Transverse colon (tissue), 4 donors: ENCODE data around the gene STK38L. TPM values are rescaled to one million over a fixed set of nuclear protein-coding genes. Genes with fewer than 3 reads are reported as not detected.

Experiments
- DNase-seq: peaks from one replicate; pipeline ENCODE4 v3.0.0-alpha.2; 2019
- H3K27ac ChIP-seq, 4 donors: fragments of 200-600 bp; sonication (generic); 2 replicates each; pipeline ENCODE4 v1.5.1; 2016 to 2018; ENCODE audit warnings: inconsistent platforms in 4 of 4
- H3K27me3 ChIP-seq: fragments of 200-600 bp; sonication (generic); 2 replicates; pipeline ENCODE4 v1.5.1; 2017; ENCODE audit warnings: inconsistent platforms
- H3K36me3 ChIP-seq, 4 donors: fragments of 200-600 bp; sonication (generic); 2 replicates each; pipeline ENCODE4 v1.5.1; 2017 to 2019; ENCODE audit warnings: inconsistent platforms in 4 of 4
- H3K4me1 ChIP-seq, 4 donors: fragments of 200-600 bp; sonication (generic); 2 replicates each; pipeline ENCODE4 v1.5.1; 2017 to 2020; ENCODE audit warnings: inconsistent platforms in 4 of 4
- H3K4me3 ChIP-seq, 4 donors: fragments of 200-600 bp; sonication (generic); 1 replicate in 1 of 4; 2 replicates in 3 of 4; pipeline versions ENCODE4 v1.5.1 to v1.6.1; 2017 to 2019; ENCODE audit warnings: inconsistent platforms in 4 of 4
- H3K9me3 ChIP-seq, 2 donors: fragments of 200-600 bp; sonication (generic); 2 replicates each; pipeline ENCODE4 v1.5.1; 2017 to 2019; ENCODE audit warnings: inconsistent platforms in 2 of 2
- EP300 ChIP-seq: sonication (generic); formaldehyde crosslinking; IDR thresholded peaks from one replicate; pipeline ENCODE4 v1.6.1; 2017; ENCODE audit warnings: antibody characterized with exemption, low read depth
- POLR2A ChIP-seq: fragments of 450-650 bp; IDR thresholded peaks from one replicate; pipeline ENCODE4 v1.6.1; 2016; ENCODE audit warnings: antibody characterized with exemption, mild to moderate bottlenecking, moderate library complexity
- POLR2AphosphoS5 ChIP-seq, 3 donors: sonication (generic); formaldehyde crosslinking; IDR thresholded peaks; one replicate each; pipeline ENCODE4 v1.6.1; 2016; ENCODE audit warnings: antibody characterized with exemption in 3 of 3
- WGBS, 2 donors: methylation state at CpG; one replicate each; pipeline ENCODE4 v1.1.5; 2018; ENCODE audit warnings: low coverage in 1 of 2; 5-methylcytosine and 5-hydroxymethylcytosine counted together
- in situ Hi-C, 4 donors: fragments of 200-750 bp; cut with MboI; loops; one replicate each; pipeline versions ENCODE4 v1.15.0 to v1.15.1; 2017; ENCODE audit warnings: low sequenced_read_pairs in 3 of 4, low pct_ligation_motif_present in 1 of 4, low pct_unique_long_range_greater_than_20kb in 1 of 4
- intact Hi-C: fragments of 100-400 bp; cut with DNase I; formaldehyde crosslinking; loops from one replicate; pipeline ENCODE4 v1.15.1; 2023; ENCODE audit warnings: low total_unique reads
- total RNA-seq, 4 donors: library from RNA; depleted of rRNA; stranded (reverse); fragments of >200 nt; gene quantifications; one replicate each; pipeline ENCODE4 v1.1.0, GENCODE V29; 2016
- TF ChIP-seq, protein P1 (sequence below), 5 experiments: fragments of 200-600 bp in 3 of 5; fragments of 450-650 bp in 2 of 5; sonication (generic) in 3 of 5; IDR thresholded peaks; 1 replicate in 2 of 5; 2 replicates in 3 of 5; pipeline ENCODE4 v1.5.1; 2016 to 2017; ENCODE audit warnings: antibody characterized with exemption in 5 of 5, inconsistent platforms in 3 of 5, mild to moderate bottlenecking in 2 of 5, moderate library complexity in 1 of 5

The STK38L gene
- total RNA-seq, 4 donors from 2014 or later, result 18.5 to 51.8 (median 40.9) TPM

DNA sequence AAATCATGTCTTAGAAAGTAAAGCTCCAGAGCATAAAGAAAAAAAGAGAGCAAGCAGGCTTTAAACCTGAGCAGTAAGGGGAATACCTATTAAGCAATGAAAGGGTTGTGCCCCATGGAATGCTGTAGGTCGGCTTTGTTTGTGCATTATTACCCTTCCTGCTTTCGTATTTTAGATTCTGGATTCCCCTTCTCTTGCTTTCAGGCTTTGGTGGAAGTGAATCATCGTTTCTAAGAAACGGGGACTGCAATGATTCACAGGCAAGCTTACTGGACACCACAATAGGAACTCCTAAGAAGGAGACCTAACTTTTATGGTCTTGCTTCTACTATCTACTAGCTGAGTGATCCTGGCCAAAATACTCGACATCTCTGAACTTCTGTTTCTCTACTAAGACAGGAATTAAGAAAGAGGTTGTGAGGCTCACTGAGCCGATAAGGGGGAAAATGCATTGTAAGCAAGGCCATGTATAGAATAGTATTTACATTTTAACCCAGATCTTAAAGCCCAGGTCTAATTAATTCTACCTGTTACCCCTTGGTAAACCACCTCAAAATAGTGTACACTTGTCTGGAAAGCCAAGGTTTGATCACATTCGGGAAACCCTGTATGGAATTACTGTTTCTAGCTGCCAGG, 87.3 kb downstream of the STK38L start:
- TF ChIP-seq POLR2AphosphoS5 (IDR thresholded peaks at IDR 0.05) (peak in 2 of 3 donors; percentile 11 to 29), EP300 (no peak)
- Histone ChIP-seq H3K27ac (peak overlapping the region in 2 of 4 donors; percentile 36 to 70), H3K4me1 (peaks cover 0 to 28% (median 13%) of the 10 kb centered on the region in 4 donors), H3K36me3 (peaks cover 0 to 1% (median 0%) of the 10 kb centered on the region in 4 donors), H3K27me3 (peaks cover 20% of the 10 kb centered on the region), H3K4me3 (no peak overlapping the region), H3K9me3 (no peaks in the 10 kb centered on the region)
- in situ Hi-C loops (no loop called here), intact Hi-C loops (no loop called here)
- WGBS, 2 donors, result 23 to 25% methylated on average over 5 to 7 of the region's 7 CpGs
- no peak for DNase-seq

DNA sequence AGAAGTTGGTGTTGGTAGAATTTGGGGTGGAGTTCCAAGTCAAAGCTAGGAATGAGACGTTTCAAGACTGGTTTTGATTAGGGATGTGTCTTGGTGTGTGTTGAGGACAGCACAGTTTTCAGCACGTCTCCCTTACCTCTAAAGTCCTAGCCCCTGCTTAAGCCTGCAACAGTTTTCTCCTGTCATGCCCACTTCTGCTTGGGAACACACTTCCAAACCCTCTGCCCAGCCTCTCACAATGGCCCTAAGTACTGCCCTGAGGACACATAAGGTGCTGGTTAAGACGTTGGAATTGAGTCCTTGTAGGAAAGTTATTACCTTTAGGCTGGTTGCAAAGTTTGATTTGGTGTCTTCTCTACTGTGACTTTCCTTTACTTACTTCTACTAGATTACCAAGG, 87.8 kb downstream of the STK38L start:
- in situ Hi-C loops, result no loop called here
- WGBS, 2 donors, result 30 to 40% methylated on average over 1 to 3 of the region's 3 CpGs
- TF ChIP-seq POLR2A (no peak), POLR2AphosphoS5 (IDR thresholded peaks at IDR 0.05) (no peak), EP300 (no peak)
- TF ChIP-seq, protein P1, sequence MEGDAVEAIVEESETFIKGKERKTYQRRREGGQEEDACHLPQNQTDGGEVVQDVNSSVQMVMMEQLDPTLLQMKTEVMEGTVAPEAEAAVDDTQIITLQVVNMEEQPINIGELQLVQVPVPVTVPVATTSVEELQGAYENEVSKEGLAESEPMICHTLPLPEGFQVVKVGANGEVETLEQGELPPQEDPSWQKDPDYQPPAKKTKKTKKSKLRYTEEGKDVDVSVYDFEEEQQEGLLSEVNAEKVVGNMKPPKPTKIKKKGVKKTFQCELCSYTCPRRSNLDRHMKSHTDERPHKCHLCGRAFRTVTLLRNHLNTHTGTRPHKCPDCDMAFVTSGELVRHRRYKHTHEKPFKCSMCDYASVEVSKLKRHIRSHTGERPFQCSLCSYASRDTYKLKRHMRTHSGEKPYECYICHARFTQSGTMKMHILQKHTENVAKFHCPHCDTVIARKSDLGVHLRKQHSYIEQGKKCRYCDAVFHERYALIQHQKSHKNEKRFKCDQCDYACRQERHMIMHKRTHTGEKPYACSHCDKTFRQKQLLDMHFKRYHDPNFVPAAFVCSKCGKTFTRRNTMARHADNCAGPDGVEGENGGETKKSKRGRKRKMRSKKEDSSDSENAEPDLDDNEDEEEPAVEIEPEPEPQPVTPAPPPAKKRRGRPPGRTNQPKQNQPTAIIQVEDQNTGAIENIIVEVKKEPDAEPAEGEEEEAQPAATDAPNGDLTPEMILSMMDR (IDR thresholded peaks at IDR 0.05), result no peak
- Histone ChIP-seq H3K36me3 (no peaks in the 10 kb centered on the region), H3K4me1 (peaks cover 0 to 28% (median 13%) of the 10 kb centered on the region in 4 donors), H3K9me3 (no peaks in the 10 kb centered on the region), H3K27ac (peak overlapping the region in 2 of 4 donors; percentile 36 to 70), H3K27me3 (peaks cover 20% of the 10 kb centered on the region), H3K4me3 (peak overlapping the region in 1 of 4 donors; percentile 70)
- intact Hi-C loops, result no loop called here
- no peak for DNase-seq

GRCh38 chr12:27332407-27332713, 88.3 kb downstream of the STK38L start:
- no peaks in the 10 kb centered on the region for H3K36me3 ChIP-seq
- TF ChIP-seq, protein P1 (IDR thresholded peaks at IDR 0.05), result no peak
- TF ChIP-seq POLR2AphosphoS5 (IDR thresholded peaks at IDR 0.05) (no peak), POLR2A (no peak), EP300 (no peak)
- intact Hi-C loops (no loop called here), in situ Hi-C loops (no loop called here)
- DNase-seq, result no peak
- no peaks in the 10 kb centered on the region for H3K9me3 ChIP-seq
- H3K27me3 ChIP-seq, result peaks cover 20% of the 10 kb centered on the region
- WGBS, 2 donors, result 9 to 26% methylated on average over 9 to 10 of the region's 10 CpGs
- peaks cover 0 to 28% (median 13%) of the 10 kb centered on the region in 4 donors for H3K4me1 ChIP-seq
- H3K27ac ChIP-seq, result peak overlapping the region in 2 of 4 donors; percentile 47 to 70
- H3K4me3 ChIP-seq, result peak overlapping the region; percentile 20 to 87 (median 77)

DNA sequence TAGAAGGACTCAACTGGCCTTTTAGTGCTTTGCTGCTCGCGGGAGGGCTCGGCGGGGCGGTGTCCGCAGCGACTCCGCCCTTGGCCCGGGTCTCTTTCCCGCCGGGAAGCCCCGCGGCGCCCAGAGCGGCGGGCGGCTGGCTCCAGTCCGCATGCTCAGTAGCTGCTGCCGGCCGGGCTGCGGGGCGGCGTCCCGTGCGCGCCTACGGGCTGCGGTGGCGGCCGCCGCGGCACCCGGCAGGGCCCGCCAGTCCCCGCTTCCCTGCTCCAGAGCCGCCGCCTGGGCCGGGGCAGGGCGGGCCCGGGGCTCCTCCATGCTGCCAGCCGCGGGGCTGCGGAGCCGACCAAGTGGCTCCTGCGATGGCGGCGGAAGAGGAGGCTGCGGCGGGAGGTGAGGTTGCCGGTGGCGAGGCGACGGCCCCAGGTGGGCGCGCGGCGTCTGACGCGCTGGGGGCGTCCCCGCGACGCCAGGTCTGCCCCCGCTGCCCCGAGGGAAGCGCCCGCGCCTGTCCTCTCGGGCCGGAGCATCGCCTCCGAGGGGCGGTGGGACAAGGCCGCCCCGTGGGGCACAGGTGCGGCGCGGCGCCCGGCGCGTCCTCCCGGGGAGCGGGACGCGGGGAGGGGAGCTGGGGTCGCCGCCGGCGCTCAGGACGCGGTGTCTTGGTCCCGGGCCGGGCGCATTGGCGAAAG, 88.8 kb downstream of the STK38L start, which contains the start of gene BMAL2:
Gene BMAL2, plus strand, starts transcription at position 123 of the 689 bp plus-strand sequence. Its CDS starts 237 bp downstream, at position 360.
- intact Hi-C loops, result no loop called here
- WGBS, 2 donors, result 1% methylated on average over 34 of the region's 96 CpGs; no CpG with 5 or more reads in 1 of the 2 donors
- DNase-seq, result peak; percentile 47
- Histone ChIP-seq H3K9me3 (no peaks in the 10 kb centered on the region), H3K4me3 (peak within 1 kb of the TSS; percentile 54 to 87 (median 77)), H3K4me1 (peaks cover 0 to 28% (median 13%) of the 10 kb centered on the region in 4 donors), H3K27me3 (peaks cover 20% of the 10 kb centered on the region), H3K36me3 (no peaks in the 10 kb centered on the region), H3K27ac (peak within 1 kb of the TSS in 3 of 4 donors; percentile 0 to 70 (median 47))
- in situ Hi-C loops, result no loop called here
- TF ChIP-seq POLR2A (no peak), EP300 (no peak), POLR2AphosphoS5 (IDR thresholded peaks at IDR 0.05) (no peak)
- TF ChIP-seq, protein P1 (IDR thresholded peaks at IDR 0.05), result no peak
